Urothelium cell line (cell line): ENCODE measurements around the gene RFNG.

Source experiments
- DNase-seq: peaks from one replicate; pipeline ENCODE4 v3.0.0; 2011; ENCODE audit warnings: low spot score, mixed read lengths
- FAIRE-seq: peaks from 2 replicates; lab custom pipeline; 2011; peaks lifted over from hg19 to GRCh38; lab: Jason Lieb, UNC

The RFNG gene

DNA sequence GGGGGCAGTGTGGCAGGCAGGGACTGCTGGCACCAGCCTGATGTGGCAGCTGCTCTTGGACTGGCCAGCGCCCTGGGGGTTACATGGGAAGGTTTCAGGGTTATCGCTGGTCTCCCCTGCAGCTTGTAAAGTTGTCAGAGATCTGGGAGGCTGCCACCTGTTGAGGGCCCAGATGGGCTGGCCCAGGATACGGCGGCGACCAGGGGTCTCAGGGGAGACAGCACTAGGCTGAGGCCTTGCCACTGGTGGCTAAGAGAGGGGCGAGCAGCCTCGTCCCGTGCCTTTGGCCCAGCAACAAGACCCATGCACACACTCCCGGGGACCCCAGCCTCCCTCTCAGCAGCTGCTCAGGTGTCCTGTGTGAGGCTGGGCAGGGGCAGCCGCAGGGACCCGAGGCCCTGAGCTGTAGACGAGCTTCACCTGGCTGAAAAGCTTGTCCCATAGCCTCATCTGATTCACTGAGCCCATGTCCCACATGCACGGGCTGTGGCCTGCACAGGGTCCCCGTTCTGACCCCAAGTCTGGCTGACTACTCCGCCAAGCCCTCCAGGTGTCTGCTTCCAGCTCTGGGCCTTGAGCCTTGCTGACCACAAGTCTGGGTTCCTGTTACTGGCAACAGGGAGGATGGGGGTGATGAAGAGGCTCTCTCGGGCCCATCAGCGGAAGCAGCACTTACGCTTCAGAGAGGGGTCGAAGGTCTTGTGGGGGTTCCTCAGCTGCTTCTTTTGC, 7.8 kb upstream of the RFNG start:
- FAIRE-seq = peak; percentile 58

DNA sequence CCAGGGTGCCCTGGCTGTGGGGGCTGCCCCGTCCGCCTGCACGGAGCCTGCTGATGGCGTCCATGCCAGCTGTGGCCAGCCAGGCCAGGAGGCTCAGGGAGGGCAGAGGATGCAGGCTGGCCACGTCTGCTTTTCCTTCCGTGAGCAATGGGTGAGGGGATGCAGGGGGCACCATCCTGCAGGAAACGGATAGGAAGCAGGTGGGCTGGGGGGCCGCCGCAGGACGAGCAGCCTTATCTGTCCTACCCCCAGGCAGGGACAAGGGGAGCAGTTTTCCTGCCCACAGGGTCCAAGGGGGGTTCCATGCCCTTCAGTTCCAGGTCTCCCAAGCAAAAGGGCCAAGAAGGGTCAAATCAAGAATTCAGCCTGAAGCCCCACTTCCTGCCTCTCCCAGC, 7.2 kb upstream of the RFNG start:
- peak; percentile 65 for FAIRE-seq

More for the DNA sequence above, 7.8 kb upstream of the RFNG start:
- no peak for DNase-seq

DNA sequence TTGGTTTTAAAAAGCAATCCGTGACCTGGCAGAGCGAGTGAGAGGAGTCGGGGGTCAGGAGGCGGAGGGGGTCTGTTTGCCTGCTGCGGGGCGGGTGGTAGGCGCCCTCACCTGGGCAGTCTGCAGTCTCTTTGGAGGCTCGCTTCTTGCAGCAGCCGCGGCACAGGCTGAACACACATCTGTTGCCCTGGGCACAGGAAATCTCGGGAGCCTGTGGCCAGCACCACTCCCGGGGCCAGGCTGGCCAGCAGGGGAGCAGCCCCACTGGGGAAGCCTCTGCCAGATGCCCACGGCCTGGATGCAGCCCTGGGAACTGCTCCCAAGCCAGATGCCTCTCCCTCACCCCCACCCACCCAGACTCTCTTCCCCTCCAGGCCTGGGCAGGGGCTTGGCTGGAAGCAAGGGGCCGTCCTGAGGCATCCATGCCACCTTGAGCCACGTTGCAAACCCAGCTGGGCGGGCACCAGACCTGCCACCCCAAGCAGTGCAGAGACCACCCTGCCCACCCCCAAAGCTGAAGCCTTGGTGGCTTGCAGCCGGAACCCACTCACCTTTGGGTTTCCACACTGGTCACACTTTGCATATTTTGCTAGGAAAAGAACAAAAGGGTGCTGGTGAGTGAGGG, 6.7 kb upstream of the RFNG start:
- FAIRE-seq = no peak
- DNase-seq = no peak

More for the DNA sequence above, 7.2 kb upstream of the RFNG start:
- DNase-seq = no peak

DNA sequence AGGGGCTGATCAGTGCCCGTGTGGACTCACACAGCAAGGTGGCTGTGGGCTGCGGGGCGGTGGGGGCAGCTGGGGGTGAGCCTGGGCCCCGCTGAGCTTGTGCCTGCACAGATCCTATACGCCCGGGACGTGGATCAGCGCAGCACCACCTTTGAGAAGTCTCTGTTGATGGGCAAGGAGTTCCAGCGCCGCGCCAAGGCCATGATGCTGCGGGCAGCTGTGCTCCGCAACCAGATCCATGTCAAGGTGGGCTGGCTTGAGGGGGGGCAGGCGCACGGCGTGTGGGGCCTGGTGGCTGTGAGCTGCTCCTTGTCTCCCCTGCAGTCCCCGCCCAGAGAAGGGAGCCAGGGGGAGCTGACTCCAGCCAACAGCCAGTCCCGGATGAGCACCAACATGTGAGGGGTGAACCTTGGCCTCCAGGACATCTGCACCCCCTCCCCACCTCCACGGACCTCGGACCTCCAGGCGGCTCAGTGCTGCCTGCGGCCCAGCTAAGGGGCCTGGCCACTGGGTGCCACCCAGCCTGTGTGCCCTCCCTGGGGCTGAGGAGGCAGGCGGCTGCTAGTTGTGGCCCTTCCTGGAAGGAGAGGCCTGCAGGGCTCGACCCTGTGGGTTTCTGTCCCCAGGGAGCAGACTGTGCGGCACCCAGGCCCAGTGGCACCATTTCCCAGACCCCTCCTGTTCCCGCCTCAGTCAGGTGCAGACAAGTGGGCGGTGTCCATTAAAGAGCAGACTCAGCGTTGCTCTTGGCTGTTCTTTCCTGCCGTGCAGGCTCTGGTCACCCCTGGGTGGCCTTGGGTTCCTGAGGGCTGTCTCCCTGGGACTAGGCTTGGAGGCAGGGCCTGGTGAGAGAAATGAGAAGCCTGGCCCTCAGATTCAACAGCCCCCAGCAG, 5.4 kb upstream of the RFNG start:
- DNase-seq (no peak), FAIRE-seq (no peak)

DNA sequence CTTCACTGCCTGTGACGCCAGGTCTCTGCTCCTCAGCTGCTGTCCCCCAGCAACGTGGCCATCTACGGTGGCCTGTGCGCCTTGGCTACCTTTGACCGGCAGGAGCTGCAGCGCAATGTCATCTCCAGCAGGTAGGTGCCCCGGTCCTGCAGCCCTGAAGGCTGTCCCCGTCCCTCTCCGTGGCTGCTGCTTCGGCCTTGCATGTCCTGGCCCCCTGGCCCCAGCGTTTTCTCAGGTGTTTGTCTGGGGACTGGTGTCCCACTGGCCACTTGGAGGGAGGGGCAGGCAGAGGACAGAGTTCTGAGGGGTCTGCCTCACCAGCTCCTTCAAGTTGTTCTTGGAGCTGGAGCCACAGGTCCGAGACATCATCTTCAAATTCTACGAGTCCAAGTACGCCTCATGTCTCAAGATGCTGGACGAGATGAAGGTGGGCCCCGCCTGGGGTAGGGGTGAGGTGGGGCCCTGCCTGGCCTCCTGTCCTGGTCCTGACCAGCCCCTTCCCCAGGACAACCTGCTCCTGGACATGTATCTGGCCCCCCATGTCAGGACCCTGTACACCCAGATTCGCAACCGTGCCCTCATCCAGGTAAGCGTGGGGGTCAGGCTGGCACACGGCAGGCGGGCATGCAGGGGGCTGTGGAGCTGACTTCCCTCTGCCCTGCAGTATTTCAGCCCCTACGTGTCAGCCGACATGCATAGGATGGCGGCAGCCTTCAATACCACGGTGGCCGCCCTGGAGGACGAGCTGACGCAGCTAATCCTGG, 4.5 kb upstream of the RFNG start:
- DNase-seq (no peak), FAIRE-seq (peak; percentile 37)

DNA sequence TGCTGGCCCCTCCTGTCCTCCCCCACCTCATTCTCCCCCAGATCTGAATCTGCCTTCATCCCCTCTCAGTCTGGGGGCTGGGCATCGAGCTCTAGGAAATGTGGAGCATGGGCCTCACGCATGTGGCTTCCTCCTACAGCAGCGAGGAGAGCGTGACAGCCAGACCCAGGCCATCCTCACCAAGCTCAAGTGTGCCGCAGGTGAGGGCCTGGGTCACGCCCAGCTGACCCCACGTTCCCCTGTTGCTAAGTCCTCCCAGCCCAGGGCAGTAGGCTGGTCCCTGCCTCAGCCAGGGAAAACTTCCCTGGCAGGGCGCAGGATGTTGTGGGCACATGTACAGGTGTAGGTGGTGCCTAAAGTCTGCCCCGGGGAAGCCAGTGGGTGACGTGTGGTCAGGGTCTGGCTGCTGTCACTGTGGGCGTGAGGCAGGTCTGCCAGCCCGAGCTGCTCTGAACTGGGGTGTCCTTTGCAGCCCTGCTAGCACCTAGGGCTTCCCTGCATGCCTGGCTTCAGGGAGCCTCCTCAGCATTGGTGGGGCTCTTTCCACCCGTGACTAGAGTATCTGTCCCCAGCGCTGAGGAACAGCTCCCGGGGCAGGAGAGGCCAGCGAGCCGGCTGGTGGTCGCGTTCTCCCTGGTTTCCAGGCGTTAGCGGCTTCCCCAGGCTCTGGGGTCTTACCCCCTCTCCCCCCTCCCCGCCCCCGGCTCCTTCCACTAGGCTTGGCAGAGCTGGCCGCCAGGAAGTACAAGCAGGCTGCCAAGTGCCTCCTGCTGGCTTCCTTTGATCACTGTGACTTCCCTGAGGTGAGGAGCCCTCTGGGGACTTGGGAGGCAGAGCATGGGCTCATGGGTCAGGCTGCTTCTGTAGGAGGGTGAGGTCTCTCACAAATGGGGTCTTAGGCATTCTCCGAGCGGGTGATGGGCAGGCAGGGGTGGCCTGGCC, 3.7 kb upstream of the RFNG start:
- FAIRE-seq (peak; percentile 37), DNase-seq (no peak)

DNA sequence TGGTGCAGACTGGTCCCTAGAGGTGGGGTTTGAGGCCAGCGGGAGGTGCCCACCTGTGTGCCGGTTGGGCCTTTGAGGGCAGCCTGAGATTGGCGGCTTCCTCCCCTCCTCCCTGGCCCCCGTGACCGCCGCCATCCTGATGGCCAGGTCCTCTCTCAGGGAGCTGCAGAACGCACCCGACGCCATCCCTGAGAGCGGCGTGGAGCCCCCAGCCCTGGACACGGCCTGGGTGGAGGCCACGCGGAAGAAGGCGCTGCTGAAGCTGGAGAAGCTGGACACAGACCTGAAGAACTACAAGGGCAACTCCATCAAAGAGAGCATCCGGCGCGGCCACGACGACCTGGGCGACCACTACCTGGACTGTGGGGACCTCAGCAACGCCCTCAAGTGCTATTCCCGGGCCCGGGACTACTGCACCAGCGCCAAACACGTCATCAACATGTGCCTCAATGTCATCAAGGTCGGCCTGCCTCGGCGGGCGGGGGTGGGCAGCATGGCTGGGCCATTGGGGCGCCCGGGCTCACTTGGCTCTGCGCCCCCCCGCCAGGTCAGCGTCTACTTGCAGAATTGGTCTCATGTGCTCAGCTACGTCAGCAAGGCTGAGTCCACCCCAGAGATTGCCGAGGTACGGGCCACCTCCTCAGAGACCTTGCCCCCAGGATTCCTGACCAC, 2.9 kb upstream of the RFNG start:
- no peak for DNase-seq
- no peak for FAIRE-seq

DNA sequence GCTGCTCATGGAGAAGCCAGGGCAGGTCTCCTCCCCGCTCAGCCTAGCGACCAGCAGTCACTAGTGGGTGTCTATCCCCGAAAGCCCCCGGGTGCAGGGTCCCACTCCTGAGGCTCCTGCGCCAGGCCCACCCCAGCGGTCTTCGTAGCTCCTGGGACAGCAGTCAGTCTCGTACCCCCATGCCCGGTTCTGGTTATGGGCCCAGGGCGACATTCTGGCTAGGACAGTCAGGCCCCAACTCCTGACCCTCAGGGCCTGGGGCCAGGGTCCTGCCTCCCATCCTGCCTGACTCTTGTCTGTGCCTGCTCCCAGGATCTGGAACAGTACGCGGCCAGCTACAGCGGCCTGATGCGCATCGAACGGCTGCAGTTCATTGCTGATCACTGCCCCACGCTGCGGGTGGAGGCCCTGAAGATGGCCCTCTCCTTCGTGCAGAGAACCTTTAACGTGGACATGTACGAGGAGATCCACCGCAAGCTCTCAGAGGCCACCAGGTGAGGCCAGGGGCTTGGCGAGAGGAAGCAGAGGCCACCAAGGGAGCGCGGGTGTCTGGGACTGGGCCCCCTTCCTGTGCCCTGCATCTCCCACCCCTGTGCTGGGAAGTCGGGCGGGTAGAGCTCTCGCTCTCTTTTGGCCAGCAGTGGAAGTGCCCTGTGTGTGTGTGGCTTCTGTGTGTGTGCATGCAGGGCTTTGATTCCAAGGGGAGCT, 2.1 kb upstream of the RFNG start:
- no peak for FAIRE-seq
- DNase-seq = no peak

DNA sequence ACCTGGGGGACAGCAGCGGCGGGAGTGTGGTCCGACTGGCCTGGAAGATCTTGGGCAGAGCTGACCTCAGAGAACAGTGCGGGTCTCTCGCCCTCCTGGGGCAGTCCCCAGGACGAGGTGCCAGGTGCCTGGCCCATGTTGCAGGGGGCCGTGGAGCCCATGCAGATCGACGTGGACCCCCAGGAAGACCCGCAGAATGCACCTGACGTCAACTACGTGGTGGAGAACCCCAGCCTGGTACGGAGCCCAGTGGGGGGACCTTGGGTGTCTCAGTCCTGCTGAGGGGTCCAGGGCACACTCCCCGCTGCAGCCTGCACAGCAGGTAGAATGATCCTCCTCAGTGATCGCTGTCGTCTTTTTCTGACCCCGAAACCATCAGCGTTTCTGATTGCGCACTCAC, 1.5 kb upstream of the RFNG start:
- FAIRE-seq = no peak
- no peak for DNase-seq

DNA sequence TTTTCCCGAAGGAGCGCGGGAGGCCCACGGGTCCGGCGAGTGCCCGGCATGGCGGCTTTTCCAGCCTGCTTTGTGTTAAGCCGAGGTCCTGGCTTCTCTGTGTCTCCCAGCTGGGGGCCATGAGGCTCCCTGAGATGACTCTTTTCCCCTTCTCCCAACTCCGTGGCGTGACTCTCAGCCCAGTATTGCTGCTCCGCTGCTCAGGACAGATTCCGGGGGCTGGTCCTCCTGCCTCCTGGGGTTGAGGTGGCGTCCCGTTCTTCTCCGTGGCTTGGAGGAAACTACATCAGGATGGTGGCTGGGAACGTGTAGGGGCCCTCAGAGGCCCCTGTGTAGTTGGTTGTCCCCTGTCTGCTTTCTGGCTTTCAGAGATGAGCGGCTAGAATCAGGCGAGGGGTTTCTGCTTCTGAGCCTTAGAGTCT, 1.0 kb upstream of the RFNG start:
- no peak for FAIRE-seq

DNA sequence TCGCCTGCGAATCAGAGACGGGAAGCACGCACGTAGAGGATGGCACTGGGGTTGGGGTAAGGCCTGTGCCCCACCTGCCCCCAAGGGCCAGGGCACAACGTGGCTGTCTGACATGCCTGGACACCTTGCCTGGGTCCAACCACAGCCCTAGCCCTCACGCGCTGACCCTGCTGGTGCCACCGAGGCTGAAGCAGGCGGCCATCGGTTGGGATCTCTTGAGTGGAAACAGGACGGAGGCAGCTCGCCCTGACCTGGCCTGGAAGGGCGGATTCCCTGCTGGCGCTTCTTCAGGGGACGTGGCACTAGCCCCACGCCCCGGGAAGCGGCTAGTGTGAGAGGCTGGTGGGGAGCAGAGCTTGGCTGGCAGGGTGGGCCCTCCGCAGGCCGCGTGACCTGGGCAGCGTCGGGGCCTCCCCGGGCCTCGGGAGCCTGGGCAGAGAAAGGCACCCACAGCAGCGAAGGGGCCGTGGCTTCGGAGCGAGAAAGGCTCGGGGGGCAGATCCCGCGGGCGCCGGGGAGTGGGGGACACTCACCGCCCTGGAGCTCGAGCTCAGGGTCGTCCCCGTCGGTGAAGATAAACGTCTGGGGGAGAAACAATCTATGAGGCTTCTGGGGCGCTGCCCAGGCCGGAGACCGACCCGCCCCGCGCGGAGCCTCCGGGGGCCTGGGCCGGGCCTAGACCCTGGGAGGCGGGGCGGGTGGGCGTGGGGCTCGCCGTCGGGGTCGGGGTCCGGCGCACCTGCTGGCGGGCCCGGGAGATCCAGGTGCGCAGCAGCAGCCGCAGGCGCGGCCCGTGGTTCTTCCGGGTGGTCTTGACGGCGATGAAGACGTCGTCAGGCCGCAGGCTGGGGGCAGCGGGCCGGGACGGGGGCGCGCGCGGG, 610 bp downstream of the RFNG start:
- no peak for FAIRE-seq

More for the DNA sequence above, 1.0 kb upstream of the RFNG start:
- no peak for DNase-seq

DNA sequence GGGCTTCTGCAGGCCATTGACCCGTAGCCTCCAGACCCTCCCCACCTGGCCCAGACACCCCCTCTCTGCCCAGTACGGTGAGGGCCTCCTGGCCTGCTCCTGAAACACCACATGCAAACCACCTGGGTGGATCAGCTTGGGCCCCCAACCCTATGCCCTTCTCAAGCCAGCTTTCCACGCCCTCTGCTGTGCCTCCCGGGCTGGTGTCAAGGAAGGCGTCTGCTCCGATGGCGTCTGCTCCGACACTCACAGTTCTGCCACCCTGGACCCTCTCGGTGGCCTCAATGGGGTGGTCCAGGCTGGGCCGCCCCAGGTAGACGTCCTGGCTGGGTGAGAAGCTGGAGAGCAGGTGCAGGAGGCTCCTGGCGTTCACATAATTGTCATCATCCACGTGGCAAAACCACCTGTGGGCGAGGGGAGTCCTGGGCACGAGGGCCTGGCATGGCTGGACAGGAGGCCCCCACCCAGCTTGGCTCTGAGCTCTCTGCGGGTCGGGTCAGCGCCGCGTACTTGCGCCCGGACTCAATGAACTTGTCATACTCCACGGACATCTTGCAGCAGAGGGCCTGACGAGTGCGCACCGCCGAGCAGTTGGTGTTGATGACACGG, 1.4 kb downstream of the RFNG start:
- FAIRE-seq = peak; percentile 94
- no peak for DNase-seq

More for the DNA sequence above, 610 bp downstream of the RFNG start:
- peak; percentile 36 for DNase-seq

DNA sequence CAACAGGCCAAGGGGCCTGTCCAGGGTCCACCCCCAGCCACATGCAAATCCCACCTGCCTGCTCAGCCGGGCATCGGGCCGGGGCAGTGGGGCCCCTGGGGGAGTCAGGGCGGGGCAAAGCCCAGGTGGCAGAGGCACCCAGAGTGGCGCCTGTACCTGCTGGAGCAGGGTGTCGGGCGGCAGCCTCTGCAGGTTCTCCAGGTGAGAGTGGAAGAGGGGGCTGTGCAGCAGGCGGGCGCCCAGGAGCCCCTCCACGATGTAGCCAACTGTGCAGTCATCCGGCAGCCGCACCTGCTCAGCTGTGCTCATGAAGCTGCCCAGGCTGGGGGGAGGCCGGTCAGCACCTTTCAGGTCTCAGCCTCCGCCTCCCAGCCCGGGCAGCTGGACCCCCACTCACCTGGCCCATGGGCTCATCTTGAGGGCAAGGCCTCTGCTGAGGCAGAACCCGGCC, 2.1 kb downstream of the RFNG start:
- no peak for DNase-seq
- no peak for FAIRE-seq

DNA sequence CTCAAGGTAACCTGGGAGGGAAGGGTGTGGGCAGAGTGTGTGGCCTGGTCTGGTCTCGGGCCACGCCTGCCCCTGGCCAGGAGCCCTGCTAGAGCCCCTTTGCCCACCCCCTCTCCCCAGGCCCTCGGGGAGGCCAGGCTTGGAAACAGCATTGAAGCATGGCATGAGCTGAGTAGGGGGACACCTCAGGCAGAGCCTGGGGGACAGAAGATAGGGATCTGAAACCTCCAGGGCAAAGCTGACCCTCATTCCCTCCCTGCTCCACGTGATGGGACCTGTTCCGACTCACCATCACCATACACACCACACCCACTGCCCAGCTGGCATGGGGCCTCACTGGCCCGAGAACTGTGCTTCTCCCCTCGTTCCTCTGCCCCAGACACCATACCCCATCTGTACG, 2.5 kb downstream of the RFNG start:
- peak; percentile 68 for FAIRE-seq
- DNase-seq = no peak

DNA sequence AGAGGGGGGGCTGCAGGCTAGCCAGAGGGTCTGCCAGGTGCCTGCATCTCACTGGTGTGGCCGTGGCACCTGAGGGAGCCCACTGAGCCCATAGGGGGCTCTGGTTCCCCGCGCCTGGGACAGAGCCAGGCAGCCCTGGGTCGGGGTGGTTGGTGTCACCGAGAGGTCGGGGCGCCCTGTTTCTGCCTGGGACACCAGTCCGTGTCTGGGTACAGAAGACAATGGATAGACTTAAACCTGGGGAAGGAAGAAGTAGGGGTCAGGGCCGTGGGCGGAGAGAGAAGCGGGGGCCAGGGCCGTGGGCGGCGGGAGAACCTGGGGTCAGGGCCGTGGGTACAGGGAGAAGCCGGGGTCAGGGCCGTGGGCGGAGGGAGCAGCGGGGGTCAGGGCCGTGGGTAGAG, 3.0 kb downstream of the RFNG start:
- FAIRE-seq = no peak
- DNase-seq = no peak

DNA sequence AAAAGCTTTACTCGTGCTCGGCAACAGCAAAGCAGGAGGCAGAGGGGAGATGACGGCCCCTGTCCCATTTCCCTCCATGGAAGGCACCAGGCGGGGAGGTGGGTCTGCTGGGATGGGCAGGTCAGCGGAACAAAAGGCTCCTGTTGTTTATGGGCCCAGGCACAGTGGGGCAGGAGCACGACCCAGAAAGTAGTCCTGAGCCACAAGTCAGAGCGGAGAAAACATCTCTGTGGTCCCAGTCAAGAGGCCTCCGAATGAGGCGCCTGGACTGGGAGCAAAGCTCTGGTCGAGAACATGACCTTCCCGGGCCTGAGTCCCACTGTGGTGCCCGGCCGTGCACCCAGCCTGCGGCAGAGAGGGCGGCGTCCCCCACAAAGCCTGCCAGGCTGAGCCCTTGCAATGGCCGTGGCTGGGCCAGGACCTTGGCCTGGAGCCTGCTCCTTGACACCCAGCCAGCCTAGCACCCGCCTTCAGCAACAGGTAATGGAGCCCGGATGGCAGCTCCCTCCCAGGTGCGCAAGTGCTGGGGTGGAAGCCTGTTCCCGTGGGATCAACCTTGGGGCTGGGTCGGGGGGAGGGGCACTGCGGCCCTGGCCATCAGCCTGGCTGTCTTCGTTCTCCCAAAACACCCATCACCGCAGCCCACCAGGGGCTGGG, 3.6 kb downstream of the RFNG start:
- DNase-seq (no peak), FAIRE-seq (no peak)

DNA sequence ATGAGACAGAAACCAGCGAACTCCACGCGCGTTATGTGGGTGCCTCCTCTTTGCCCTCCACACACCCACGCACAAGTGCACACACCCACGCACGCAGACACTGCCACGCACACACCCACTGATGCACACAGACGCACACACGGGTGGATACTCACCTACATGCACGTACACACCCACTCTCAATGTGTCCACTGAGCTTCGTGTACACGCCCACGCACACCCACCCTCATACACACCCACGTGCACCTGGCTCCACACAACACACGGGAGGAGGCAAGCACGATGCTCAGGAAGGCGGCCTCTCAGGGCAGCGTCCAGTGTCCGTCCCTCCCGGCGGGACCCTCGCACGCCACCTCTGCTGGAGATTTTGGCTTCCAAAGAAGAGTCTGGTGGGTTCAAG, 4.2 kb downstream of the RFNG start:
- peak; percentile 90 for FAIRE-seq

More for the DNA sequence above, 4.2 kb downstream of the RFNG start:
- no peak for DNase-seq
